HepG2 (cell line): ENCODE data around the gene METTL26. TPM values are rescaled to one million over a fixed set of nuclear protein-coding genes. Genes with fewer than 3 reads are reported as not detected.

Source experiments
- AFF4 ChIP-seq: sonication (generic); formaldehyde crosslinking; IDR thresholded peaks from 2 replicates; pipeline ENCODE4 v1.4.0; 2020; ENCODE audit warnings: missing genetic modification reagents
- HMGA1 ChIP-seq: sonication (generic); formaldehyde crosslinking; conservative IDR thresholded peaks from 2 replicates; pipeline ENCODE4 v1.4.0; 2020; ENCODE audit warnings: missing genetic modification reagents
- MIXL1 ChIP-seq: IDR thresholded peaks from 2 replicates; pipeline ENCODE4 v1.6.1; 2016
- NR2F2 ChIP-seq: IDR thresholded peaks from 2 replicates; pipeline ENCODE4 v1.6.1; 2012; ENCODE audit warnings: low read depth, inconsistent platforms, borderline replicate concordance
- POGZ ChIP-seq: sonication (generic); formaldehyde crosslinking; IDR thresholded peaks from 2 replicates; pipeline ENCODE4 v1.4.0; 2020; ENCODE audit warnings: mild to moderate bottlenecking, missing genetic modification reagents
- SUZ12 ChIP-seq: fragments of 150-350 bp; IDR thresholded peaks from 2 replicates; pipeline ENCODE4 v1.6.1; 2014; ENCODE audit warnings: low read depth, low read length
- TIGD3 ChIP-seq: sonication (generic); formaldehyde crosslinking; IDR thresholded peaks from 2 replicates; pipeline ENCODE4 v1.5.1; 2020; ENCODE audit warnings: mild to moderate bottlenecking, missing genetic modification reagents, borderline replicate concordance
- ZBTB2 ChIP-seq: sonication (generic); formaldehyde crosslinking; IDR thresholded peaks from 2 replicates; pipeline ENCODE4 v1.8.0; 2022; ENCODE audit warnings: low read depth, missing genetic modification reagents
- ZKSCAN8 ChIP-seq: IDR thresholded peaks from 2 replicates; pipeline ENCODE4 v1.6.1; 2016; ENCODE audit warnings: borderline replicate concordance, missing genetic modification reagents, missing compliant biosample characterization
- ZNF234 ChIP-seq: sonication (generic); formaldehyde crosslinking; conservative IDR thresholded peaks from 2 replicates; pipeline ENCODE4 v1.5.1; 2020; ENCODE audit warnings: mild to moderate bottlenecking, missing genetic modification reagents
- ZNF432 ChIP-seq: sonication (generic); formaldehyde crosslinking; IDR thresholded peaks from 2 replicates; pipeline ENCODE4 v1.5.0; 2020; ENCODE audit warnings: missing genetic modification reagents, mild to moderate bottlenecking, borderline replicate concordance
- ZNF530 ChIP-seq: sonication (generic); formaldehyde crosslinking; IDR thresholded peaks from 2 replicates; pipeline ENCODE4 v1.5.0; 2020; ENCODE audit warnings: low read depth, mild to moderate bottlenecking, missing genetic modification reagents
- ZNF605 ChIP-seq: sonication (generic); formaldehyde crosslinking; IDR thresholded peaks from 2 replicates; pipeline ENCODE4 v1.8.0; 2022; ENCODE audit warnings: mild to moderate bottlenecking, missing genetic modification reagents
- ZNF609 ChIP-seq: sonication (generic); formaldehyde crosslinking; IDR thresholded peaks from 2 replicates; pipeline ENCODE4 v1.4.0; 2020; ENCODE audit warnings: mild to moderate bottlenecking, missing genetic modification reagents, borderline replicate concordance
- ZNF619 ChIP-seq: sonication (generic); formaldehyde crosslinking; IDR thresholded peaks from 2 replicates; pipeline ENCODE4 v1.4.0; 2020; ENCODE audit warnings: mild to moderate bottlenecking, missing genetic modification reagents
- ZNF740 ChIP-seq: sonication (generic); formaldehyde crosslinking; IDR thresholded peaks from 2 replicates; pipeline ENCODE4 v1.4.0; 2020; ENCODE audit warnings: missing genetic modification reagents
- ZSCAN22 ChIP-seq: sonication (generic); formaldehyde crosslinking; IDR thresholded peaks from 2 replicates; pipeline ENCODE4 v1.4.0; 2020; ENCODE audit warnings: mild to moderate bottlenecking, missing genetic modification reagents
- polyA plus RNA-seq, 8 experiments: library from polyadenylated mRNA; depleted of rRNA in 3 of 8; stranded (reverse) in 7 of 8; unstranded in 1 of 8; fragments of >200 nt; fragmentation: Illumina TruSeq in 4 of 8; extraction: Trizol in 4 of 8; gene quantifications; 2 replicates each; pipeline versions ENCODE4 v1.2.1 to v1.2.3, GENCODE V29; 2011 to 2016; ENCODE audit warnings: low read depth in 4 of 8, missing spikeins in 1 of 8, mixed read lengths in 1 of 8; ENCODE audit not compliant: insufficient read depth in 1 of 8
- total RNA-seq, 5 experiments: library from RNA; depleted of rRNA; stranded (reverse); fragments of >200 nt; fragmentation: Illumina TruSeq; extraction: Trizol; gene quantifications; 2 replicates each; pipeline ENCODE4 v1.2.3, GENCODE V29; 2016; ENCODE audit warnings: low read depth in 1 of 5

METTL26 gene
- total and polyA plus RNA-seq, 2 of the 13 experiments (the other 11 are each of a cell fraction or from before 2014, with no cell fraction given): 65.5 to 70.1 TPM

GRCh38 chr16:635573-636205, 416 bp downstream of the METTL26 start (continued):
- TF ChIP-seq TIGD3 (CRISPR knock-in tag): no peak
- no peak; the same call in 1 of the 2 replicates for TF ChIP-seq ZKSCAN8 (CRISPR knock-in tag)
- TF ChIP-seq ZSCAN22: peak; percentile 54; the same call in 1 of the 2 replicates
- no peak for TF ChIP-seq AFF4 (CRISPR knock-in tag)
- TF ChIP-seq POGZ: no peak
- TF ChIP-seq ZNF530 (CRISPR knock-in tag): peak; percentile 65; the same call in 1 of the 2 replicates
- TF ChIP-seq ZNF234 (CRISPR knock-in tag): no peak
- no peak for TF ChIP-seq NR2F2
- TF ChIP-seq HMGA1: no peak
- TF ChIP-seq MIXL1 (CRISPR knock-in tag): no peak
- peak; percentile 16; the same call in 1 of the 2 replicates for TF ChIP-seq ZNF605 (CRISPR knock-in tag)
- peak; percentile 75; the same call in 1 of the 2 replicates for TF ChIP-seq ZNF609 (CRISPR knock-in tag)
- 0 out of 2 replicates have a peak, but pooled peaks have one; percentile 65 for TF ChIP-seq ZNF432 (CRISPR knock-in tag)
- TF ChIP-seq ZBTB2: no peak
- TF ChIP-seq SUZ12: no peak
- 0 out of 2 replicates have a peak, but pooled peaks have one; percentile 14 for TF ChIP-seq ZNF619 (CRISPR knock-in tag)
- no peak for TF ChIP-seq ZNF740 (CRISPR knock-in tag)
